Activated gamma-delta T cell treated with anti-CD3 and anti-CD28 coated beads, Interleukin-2, amount 50 U/mL, for 16 hours (primary cell): Measurements from ENCODE around the gene CHN2.

Source experiments
- DNase-seq: peaks from one replicate; pipeline ENCODE4 v3.0.0-alpha.2; 2020; ENCODE audit warnings: low read depth

The CHN2 gene

DNA sequence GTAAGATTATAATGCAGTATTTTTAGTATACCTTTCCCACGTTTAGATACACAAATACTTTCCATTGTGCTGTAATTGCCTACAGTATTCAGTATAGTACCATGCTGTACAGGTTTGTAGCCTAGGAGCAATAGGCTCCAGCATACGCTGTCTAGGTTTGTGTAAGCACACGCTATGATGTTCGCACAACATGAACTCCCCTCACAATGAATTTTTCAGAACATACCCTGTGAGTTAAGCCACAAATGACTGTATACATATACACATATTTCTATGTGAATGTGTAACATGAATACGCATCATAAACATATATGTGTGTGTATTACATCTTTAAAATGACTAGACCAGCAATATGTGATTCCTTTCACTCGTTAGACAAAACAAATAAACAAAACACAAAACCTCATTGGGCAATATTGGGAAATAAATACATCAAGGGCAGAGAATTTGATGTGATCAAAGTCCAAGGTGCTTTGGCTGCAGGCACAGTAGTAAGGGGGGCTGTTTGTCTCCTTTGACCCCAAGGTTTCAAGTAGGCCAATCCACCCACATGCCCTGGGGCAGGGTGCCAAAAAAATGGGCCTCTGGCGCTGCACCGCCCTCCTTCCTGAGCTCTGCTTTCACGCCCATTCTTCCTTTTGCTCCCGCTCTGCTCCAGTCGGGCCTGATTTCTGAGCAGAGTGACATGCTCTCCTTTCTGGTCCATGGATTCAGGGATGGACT is 33.9 kb downstream of the CHN2 start:
- DNase-seq: no peak

- no peak for DNase-seq
Observed at GRCh38 chr7:29229066-29229465, 34.5 kb downstream of the CHN2 start.

DNA sequence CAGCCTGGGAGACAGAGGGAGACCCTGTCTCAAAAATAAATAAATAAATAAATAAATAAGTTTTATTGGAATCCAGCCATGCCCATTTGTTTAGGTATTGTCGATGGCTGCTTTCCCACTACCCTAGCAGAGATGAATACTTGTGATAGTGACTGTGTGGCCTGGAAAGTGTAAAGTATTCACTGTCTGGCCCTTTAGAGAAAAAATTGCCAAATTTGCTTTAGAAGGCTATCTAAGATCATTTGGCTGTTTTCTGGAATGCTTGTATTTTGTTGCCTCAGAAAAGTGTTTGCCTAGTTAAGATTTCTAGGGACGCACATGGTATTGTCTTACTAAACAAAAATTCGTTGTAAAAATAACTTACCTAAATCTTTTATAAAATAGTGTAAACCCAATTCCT is 35.4 kb downstream of the CHN2 start:
- no peak for DNase-seq

DNA sequence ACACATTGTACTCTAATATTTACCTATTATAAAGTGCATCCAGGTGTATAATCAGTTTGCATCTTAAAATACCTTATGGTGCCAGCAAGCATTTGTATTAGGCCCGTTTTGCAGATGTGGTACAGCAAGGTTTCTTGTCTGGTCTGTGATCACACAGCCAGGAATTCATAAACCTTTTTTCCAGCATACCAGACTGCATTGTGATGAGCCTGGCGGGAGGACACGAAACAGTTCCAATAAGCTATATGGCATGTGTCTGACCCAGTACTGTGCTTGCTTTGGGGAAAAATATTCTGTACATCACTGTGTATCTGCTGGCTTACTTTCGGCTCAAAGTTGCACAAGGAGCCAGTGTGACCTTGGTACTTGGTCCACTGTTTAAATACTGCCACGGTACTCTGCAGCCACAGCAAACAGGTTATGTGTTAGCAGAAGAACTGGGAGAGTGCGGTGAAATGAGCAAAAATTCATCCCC is 36.3 kb downstream of the CHN2 start:
- DNase-seq: no peak

DNA sequence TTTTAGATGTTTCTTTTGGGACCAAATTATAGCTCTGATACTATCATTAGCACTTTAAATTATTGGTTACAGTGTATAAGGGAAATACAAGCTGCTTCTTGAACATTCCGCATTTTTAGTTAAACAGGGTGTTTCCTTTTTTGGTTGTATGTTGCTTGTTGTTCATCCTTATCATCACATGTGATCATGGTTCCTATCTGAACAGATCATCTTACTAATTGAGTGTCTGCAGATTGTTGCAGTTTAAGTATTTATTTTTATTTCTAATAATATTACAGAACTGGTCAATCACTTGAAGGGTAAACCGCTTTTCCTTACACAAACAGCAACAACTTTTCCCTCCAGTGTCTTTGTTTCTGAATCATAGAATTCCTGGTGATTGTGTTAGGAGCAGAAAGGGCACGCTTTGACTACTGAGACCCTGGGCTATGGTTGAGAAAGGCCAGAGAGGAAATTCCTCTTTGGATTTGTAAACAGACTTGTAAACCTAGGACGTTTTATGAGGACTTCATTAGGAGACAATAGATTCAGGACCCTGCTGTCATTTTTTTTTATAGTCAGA is 37.2 kb downstream of the CHN2 start:
- no peak for DNase-seq

- DNase-seq: no peak
Observed at GRCh38 chr7:29234438-29234837, 39.9 kb downstream of the CHN2 start.

DNA sequence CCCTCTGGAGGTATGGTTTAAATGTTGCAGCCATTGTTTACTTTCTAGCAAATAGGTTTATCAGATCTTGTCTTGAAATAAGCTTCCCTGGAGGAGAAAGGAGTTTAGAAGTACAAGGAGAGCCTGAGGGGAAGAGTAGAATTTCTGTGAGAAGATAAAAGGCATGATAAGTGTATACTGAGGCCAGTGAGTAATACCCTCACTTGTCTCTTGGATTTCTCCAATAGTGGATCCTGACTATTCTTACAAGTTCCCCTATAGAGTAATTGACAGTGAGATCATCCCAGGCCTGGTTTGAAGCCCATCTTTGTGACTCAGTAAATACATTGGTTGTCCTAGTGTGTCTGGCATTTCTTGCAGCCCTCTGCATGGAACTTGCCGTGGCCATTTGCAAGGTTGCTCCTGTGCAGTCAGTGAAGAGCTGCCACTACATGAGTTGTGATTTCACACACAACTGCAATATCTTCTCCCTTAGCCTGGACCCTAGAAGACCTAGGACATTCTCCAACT is 41.6 kb downstream of the CHN2 start:
- no peak for DNase-seq

GRCh38 chr7:29236649-29237048 is 42.1 kb downstream of the CHN2 start:
- no peak for DNase-seq

DNA sequence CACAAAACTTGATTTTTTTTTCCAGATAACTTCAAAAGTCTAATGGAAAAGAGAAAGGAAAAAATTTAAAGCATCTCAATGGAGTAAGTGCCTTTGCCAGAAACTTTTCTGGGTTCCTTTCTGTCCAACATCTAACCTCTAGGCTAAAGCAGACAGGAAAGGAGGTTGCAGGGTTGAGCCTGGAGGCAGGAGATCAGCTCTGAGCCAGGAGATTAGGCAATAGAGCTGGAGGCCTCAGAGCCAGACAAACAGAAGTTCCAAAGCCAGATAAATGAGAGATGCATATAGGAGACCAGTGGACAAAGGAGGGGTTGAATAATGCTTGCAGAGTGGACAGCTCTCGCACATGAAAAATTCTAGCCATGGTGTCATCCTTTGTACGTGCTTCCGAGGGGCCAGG is 42.9 kb downstream of the CHN2 start:
- DNase-seq: no peak

DNA sequence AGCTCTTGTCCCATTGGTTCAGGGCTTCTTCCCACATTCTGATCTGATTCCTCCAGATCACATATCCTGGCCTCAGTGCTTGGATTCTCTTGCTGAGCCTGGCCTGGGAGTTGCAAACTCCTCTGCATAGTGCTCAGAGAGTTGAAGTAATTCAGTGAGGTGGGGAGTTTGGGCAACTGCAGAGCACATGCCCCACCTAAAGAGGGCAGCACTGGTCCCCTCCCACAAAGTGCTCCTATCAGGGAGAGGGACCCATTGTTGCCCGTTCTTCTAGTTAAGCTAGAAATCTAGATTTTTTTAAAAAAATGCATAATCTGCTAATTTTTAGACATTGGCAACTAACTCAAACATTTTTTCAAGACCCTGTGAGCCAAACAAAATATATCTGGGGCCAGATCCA is 45.1 kb downstream of the CHN2 start:
- no peak for DNase-seq

GRCh38 chr7:29242265-29242664 is 47.7 kb downstream of the CHN2 start:
- DNase-seq: no peak

- peak; percentile 27 for DNase-seq
Observed at GRCh38 chr7:29243910-29244655, 49.5 kb downstream of the CHN2 start.

DNA sequence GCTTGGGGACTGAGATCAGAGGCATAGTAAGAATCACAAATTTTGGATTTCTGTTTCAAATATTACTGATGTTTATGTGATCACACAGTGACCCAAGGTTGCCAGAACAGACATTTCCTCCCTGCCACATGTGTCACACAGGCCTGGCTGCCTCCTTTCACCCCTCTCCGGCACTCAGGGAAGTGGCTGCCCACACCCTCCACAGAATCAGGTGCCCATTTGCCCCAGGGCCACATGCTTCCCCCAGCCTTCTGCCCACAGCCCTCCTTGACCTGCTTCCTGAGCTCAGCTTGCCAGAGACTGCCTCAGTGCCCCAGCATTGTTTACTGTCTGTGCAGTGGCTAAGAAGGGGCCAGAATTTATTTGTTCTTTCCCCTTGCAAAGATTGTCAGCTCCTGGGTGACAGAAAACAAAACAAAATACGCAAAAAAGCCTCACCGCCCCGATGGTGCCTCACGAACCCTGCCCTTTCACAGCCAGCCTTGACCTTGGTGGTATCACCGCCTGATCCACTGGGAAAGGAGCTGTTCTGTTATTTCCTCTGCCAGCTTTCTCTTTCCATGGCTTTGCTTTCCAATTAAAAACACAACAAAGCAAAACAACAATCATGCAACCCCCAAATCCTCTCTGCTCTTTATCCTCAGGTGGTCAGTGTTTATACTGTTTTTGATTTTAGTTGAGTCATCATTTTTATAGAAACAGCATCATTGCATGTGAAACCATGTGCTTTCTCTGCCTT is 52.8 kb downstream of the CHN2 start:
- DNase-seq: no peak

- DNase-seq: no peak
Observed at GRCh38 chr7:29247963-29248236, 53.3 kb downstream of the CHN2 start.

DNA sequence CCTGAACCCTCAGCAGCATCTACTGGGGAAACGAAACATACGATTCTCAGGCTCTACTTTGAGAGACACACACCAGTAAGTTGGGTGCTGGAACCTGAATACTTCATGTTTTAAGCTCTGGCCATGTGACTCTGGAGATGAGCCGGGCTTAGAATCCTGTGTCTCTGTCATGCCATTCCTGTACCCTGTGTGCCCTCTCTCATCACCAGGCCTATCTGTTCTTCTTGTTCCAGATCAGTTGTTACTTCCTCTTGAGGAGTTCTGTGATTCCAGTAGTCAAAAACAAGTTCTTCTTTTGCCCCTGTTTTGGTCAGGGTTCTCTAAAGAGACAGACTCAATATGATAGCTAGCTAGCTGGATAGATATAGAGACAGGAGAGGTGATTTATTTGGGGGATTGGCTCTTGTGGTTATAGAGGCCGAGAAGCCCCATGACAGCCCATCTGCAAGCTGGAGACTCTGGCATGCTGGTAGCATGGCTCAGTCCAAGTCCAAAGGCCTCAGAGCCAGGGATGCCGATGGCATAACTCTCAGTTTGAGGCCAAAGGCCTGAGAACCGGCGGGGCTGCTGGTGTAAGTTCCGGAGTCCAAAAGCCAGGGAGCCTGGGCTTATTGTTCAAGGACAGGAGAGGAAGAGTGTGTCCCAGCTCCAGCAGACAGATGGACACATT is 54.3 kb downstream of the CHN2 start:
- DNase-seq: no peak

- DNase-seq: no peak
Observed at GRCh38 chr7:29249383-29249750, 54.8 kb downstream of the CHN2 start.

GRCh38 chr7:29249860-29250259 is 55.3 kb downstream of the CHN2 start:
- no peak for DNase-seq

DNA sequence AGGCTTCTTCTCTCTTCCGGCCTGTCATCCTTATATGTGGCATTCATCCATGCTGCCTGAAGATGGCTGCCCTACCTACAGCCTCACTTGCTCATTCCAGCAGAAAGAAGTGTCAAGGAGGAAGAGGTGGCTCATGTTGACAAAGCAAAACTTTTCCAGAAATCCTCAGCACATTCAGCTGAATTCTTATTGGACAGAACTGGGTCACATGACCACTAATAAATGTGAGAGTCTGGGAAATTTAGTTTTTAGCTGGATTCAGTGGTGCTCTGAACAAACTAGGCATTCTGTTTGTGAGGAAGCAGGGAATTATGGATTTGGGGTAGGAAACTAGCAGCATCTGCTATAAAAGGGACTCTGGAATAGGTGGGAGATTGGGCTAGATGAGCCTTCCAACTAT is 58.6 kb downstream of the CHN2 start:
- DNase-seq: no peak

DNA sequence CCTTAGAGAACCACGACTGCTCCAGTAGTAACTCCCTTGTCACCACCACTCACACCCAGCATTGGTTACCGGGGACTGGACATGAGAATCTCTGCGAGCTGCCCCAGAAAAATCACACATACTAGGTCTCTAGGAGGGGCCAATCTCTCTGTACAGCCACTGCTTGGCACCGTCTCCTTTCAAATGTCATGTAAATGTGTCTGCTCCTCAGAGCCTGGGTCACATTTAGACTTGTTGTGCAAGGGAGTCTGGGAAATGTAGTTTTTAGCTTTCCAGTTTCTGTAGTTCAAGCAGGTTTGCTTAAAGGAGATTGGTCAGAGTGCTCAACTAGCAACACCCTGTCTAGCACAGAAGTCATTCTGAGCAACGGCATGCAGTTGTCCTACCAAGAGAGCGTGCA is 60.0 kb downstream of the CHN2 start:
- DNase-seq: no peak

- DNase-seq: no peak
Observed at GRCh38 chr7:29255199-29255878, 60.8 kb downstream of the CHN2 start.

GRCh38 chr7:29255906-29256692 is 61.5 kb downstream of the CHN2 start:
- DNase-seq: no peak
